Activated CD4-positive, CD25-positive, alpha-beta regulatory T cell (primary cell): ENCODE results near the gene TRPM1.
"Not testable (repeated sequence)": the region's sequence is repeated elsewhere in the genome, so short reads cannot be mapped to it uniquely, and the experiment has no call there.

Source experiments
- DNase-seq, 4 experiments: peaks; one replicate each; lab custom pipeline; 2025; lab: John Stamatoyannopoulos, UW

The TRPM1 gene

GRCh38 chr15:31116423-31117030, 15.0 kb upstream of the TRPM1 start:
- no peak for DNase-seq

GRCh38 chr15:31111091-31111647, 9.6 kb upstream of the TRPM1 start:
- no peak for DNase-seq

- DNase-seq = no peak
These were observed 7.3 kb upstream of the TRPM1 start for GRCh38 chr15:31108836-31109235.

- no peak for DNase-seq
These were observed 5.2 kb upstream of the TRPM1 start for GRCh38 chr15:31106495-31107300.

GRCh38 chr15:31104003-31104402, 2.5 kb upstream of the TRPM1 start:
- no peak for DNase-seq

GRCh38 chr15:31102374-31103342, 1.1 kb upstream of the TRPM1 start:
- no peak for DNase-seq

GRCh38 chr15:31102039-31102321, 455 bp upstream of the TRPM1 start:
- DNase-seq = no peak

GRCh38 chr15:31100738-31101137, 787 bp downstream of the TRPM1 start:
- no peak for DNase-seq

GRCh38 chr15:31098953-31099740, 2.4 kb downstream of the TRPM1 start:
- no peak for DNase-seq

GRCh38 chr15:31098491-31098917, 3.0 kb downstream of the TRPM1 start:
- no peak for DNase-seq

- no peak for DNase-seq
These were observed 5.0 kb downstream of the TRPM1 start for GRCh38 chr15:31096563-31096962.

GRCh38 chr15:31091481-31091880, 10.0 kb downstream of the TRPM1 start:
- no peak for DNase-seq

- no peak for DNase-seq
These were observed 10.8 kb downstream of the TRPM1 start for GRCh38 chr15:31090766-31091165.

GRCh38 chr15:31089368-31090047, 12.0 kb downstream of the TRPM1 start:
- no peak for DNase-seq

- DNase-seq = no peak
These were observed 12.7 kb downstream of the TRPM1 start for GRCh38 chr15:31088672-31089367.

- DNase-seq = not testable (repeated sequence)
These were observed 13.5 kb downstream of the TRPM1 start for GRCh38 chr15:31088041-31088440.

- DNase-seq = no peak
These were observed 15.2 kb downstream of the TRPM1 start for GRCh38 chr15:31086344-31086743.

- no peak for DNase-seq
These were observed 16.2 kb downstream of the TRPM1 start for GRCh38 chr15:31085359-31085758.

GRCh38 chr15:31084176-31084575, 17.3 kb downstream of the TRPM1 start:
- no peak for DNase-seq

- no peak for DNase-seq
These were observed 18.1 kb downstream of the TRPM1 start for GRCh38 chr15:31083370-31083780.
